Brain microvascular endothelial cell (primary cell): Measurements from ENCODE around the gene ZNF566.
"Not testable (repeated sequence)": the region's sequence is repeated elsewhere in the genome, so short reads cannot be mapped to it uniquely, and the experiment has no call there.

Experiments used
- DNase-seq: peaks from one replicate; pipeline ENCODE4 v3.0.0-alpha.2; 2020
- H3K27ac ChIP-seq: fragments of 250-450 bp; sonication (Bioruptor Pico); 2 replicates; pipeline ENCODE4 v1.5.1; 2020; ENCODE audit warnings: mild to moderate bottlenecking, moderate library complexity
- H3K27me3 ChIP-seq: fragments of 250-450 bp; sonication (Bioruptor Pico); replicated peaks from 2 replicates; pipeline ENCODE4 v1.5.1; 2020; ENCODE audit warnings: mild to moderate bottlenecking
- H3K36me3 ChIP-seq: fragments of 250-450 bp; sonication (Bioruptor Pico); replicated peaks from 2 replicates; pipeline ENCODE4 v1.5.1; 2020; ENCODE audit warnings: mild to moderate bottlenecking
- H3K4me3 ChIP-seq: 2 replicates; pipeline ENCODE4 v1.5.1; 2011; ENCODE audit warnings: low read depth, mild to moderate bottlenecking, control low read depth, low read length, moderate library complexity
- in situ Hi-C: cut with HindIII; loops from 2 replicates; pipeline ENCODE4 v1.10.0; 2017; ENCODE audit warnings: low sequenced_read_pairs, low pct_ligation_motif_present
- TF ChIP-seq, protein P1 (sequence below): IDR thresholded peaks from 2 replicates; pipeline ENCODE4 v1.5.1; 2011; ENCODE audit warnings: low read depth, mild to moderate bottlenecking, moderate library complexity, low read length, control low read depth, inconsistent platforms; ENCODE audit errors: missing control alignments

Gene ZNF566

DNA sequence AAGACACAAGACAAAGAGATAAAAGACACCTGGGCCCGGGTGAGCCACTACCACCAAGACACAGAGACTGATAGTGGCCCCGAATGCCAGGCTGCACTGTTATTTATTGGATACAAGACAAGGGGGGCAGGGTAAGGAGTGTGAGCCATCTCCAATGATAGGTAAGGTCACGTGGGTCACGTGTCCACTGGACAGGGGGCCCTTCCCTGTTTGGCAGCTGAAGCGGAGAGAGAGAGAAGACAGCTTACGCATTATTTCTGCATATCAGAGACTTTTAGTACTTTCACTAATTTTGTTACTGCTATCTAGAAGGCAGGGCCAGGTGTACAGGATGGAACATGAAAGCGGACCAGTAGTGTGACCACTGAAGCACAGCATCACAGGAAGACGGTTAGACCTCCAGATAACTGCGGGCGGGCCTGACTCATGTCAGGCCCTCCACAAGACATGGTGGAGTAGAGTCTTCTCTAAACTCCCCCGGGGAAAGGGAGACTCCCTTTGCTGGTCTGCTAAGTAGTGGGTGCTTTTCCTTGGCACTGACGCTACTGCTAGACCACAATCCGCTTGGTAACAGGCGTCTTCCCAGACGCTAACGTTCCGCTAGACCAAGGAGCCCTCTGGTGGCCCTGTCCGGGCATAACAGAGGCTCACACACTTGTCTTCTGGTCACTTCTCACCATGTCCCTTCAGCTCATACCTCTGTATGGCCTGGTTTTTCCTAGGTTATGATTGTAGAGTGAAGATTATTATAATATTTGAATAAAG, 3.5 kb upstream of the ZNF566 start:
- H3K27me3 ChIP-seq, H3K36me3 ChIP-seq, H3K4me3 ChIP-seq, H3K27ac ChIP-seq, in situ Hi-C loops: not testable (repeated sequence)
- peak; percentile 56 for DNase-seq
- TF ChIP-seq, protein P1, sequence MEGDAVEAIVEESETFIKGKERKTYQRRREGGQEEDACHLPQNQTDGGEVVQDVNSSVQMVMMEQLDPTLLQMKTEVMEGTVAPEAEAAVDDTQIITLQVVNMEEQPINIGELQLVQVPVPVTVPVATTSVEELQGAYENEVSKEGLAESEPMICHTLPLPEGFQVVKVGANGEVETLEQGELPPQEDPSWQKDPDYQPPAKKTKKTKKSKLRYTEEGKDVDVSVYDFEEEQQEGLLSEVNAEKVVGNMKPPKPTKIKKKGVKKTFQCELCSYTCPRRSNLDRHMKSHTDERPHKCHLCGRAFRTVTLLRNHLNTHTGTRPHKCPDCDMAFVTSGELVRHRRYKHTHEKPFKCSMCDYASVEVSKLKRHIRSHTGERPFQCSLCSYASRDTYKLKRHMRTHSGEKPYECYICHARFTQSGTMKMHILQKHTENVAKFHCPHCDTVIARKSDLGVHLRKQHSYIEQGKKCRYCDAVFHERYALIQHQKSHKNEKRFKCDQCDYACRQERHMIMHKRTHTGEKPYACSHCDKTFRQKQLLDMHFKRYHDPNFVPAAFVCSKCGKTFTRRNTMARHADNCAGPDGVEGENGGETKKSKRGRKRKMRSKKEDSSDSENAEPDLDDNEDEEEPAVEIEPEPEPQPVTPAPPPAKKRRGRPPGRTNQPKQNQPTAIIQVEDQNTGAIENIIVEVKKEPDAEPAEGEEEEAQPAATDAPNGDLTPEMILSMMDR, result peak; percentile 70

DNA sequence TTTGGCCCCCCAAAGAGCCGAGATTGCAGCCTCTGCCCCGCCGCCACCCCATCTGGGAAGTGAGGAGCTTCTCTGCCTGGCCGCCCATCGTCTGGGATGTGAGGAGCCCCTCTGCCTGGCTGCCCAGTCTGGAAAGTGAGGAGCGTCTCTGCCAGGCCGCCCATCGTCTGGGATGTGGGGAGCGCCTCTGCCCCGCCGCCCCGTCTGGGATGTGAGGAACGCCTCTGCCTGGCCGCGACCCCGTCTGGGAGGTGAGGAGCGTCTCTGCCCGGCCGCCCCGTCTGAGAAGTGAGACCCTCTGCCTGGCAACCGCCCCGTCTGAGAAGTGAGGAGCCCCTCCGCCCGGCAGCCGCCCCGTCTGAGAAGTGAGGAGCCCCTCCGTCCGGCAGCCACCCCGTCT, 1.5 kb upstream of the ZNF566 start:
- H3K36me3 ChIP-seq, H3K27me3 ChIP-seq, H3K27ac ChIP-seq, DNase-seq, H3K4me3 ChIP-seq, in situ Hi-C loops: not testable (repeated sequence)

DNA sequence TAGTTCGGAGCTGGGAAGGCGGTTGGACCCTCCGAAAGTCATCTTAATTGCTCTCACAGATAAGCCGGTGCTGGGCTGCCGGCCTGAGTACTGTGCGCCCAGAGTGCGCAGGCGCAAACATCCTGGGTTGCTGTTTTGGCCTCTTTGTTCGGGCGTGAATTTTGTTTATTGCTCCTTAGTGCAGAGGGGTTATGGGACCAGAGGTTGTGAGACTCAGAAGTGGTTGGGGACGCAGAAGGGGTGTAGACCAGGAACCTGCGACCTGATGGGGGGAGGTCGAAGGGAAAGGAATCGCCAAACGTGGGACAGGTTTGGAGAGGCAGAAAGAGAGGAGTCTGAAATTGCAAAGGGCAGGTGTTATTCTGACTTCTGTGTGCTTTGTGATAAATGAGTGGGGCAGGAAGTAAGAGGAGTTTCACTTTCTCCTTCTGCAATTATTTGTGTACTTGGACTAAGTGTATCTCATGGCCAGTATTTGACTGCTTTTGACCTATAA, 607 bp upstream of the ZNF566 start:
- peak overlapping the region; percentile 89 for H3K4me3 ChIP-seq
- H3K27ac ChIP-seq, result peak overlapping the region; percentile 94
- H3K27me3 ChIP-seq, result no peaks in the 10 kb centered on the region
- TF ChIP-seq, protein P1, result no peak
- DNase-seq, result peak; percentile 96
- in situ Hi-C loops, result no loop called here
- H3K36me3 ChIP-seq, result no peaks in the 10 kb centered on the region

DNA sequence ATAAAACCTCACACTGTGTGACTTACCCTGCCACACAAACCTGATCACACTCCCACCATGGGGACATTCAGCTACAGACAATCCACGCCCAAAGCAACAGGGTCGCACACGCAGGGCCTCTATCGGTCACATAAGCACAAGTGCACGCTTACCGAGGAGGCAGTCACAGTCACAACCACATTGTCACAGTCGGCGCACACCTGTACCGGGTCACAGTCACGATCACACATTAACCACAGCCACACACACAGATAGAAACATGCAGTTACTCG, 579 bp downstream of the ZNF566 start:
- peak; percentile 3 for DNase-seq
- in situ Hi-C loops, result no loop called here
- H3K4me3 ChIP-seq, result peak overlapping the region; percentile 89

DNA sequence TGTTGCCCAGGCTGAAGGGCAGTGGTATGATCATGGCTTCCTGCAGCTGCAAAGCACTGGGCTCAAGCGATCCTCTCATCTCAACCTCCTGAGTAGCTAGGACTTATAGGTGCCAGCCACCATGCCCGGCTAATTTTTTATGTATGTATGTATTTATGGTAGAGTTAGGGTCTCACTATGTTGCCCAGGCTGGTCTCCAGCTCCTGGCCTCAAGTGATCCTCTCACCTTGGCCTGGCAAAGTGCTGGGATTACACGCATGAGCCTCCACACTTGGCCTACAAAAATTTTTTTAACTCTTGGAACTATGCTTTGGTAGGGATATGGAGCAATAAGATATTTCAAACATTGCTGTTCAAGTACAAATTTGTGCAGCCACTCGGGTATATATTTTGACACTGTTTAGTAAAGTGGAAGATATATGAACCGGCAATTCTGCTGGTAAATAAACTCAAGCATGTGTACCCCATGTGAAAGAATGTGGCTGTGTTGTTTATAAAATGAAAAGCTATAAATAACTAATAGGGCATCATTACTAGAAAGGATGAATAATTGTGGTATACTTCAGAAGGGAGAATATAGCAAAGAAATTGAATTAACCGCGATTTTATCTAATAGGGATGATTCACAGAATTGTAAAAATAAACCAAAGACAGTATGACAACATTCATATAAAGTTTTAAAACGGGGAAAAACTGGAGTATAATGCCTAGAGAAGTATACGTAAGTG, 1.1 kb downstream of the ZNF566 start:
- Histone ChIP-seq H3K4me3 (peak overlapping the region; percentile 89), H3K27me3 (no peaks in the 10 kb centered on the region), H3K36me3 (no peaks in the 10 kb centered on the region), H3K27ac (no peak overlapping the region)
- TF ChIP-seq, protein P1, result no peak
- in situ Hi-C loops, result no loop called here
- no peak for DNase-seq

More for the DNA sequence above, 579 bp downstream of the ZNF566 start:
- TF ChIP-seq, protein P1, result no peak
- no peaks in the 10 kb centered on the region for H3K27me3 ChIP-seq
- H3K36me3 ChIP-seq, result no peaks in the 10 kb centered on the region
- peak overlapping the region; percentile 94 for H3K27ac ChIP-seq

DNA sequence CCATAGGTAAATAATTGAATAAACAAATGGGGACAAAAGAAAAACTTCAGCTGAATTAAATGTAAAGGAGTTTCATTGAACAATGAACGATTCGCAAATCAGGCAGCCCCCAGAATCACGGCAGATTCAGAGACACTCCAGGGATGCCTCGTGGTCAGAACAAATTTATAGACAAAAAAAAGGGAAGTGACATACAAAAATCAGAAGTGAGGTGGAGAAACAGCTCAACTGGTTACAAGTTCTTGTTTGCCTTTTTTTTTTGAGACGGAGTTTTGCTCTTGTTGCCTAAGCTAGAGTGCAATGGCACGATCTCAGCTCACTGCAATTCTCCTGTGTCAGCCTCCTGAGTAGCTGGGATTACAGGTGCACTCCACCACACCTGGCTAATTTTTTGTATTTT, 5.7 kb downstream of the ZNF566 start:
- TF ChIP-seq, protein P1, result no peak
- no peak overlapping the region for H3K4me3 ChIP-seq
- H3K36me3 ChIP-seq, result no peaks in the 10 kb centered on the region
- no peaks in the 10 kb centered on the region for H3K27me3 ChIP-seq
- DNase-seq, result no peak
- H3K27ac ChIP-seq, result no peak overlapping the region
- in situ Hi-C loops, result no loop called here
